GM19397 (cell line): ENCODE results near the gene RNF180.
A peak's percentile ranks its signal among the peaks of the same experiment; 100 is the strongest.

ENCODE experiments used
- ATAC-seq: cut with Tn5 transposase; IDR thresholded peaks from one replicate; pipeline ENCODE4 v1.9.1; 2021; ENCODE audit warnings: mild to moderate bottlenecking, moderate library complexity; ENCODE audit not compliant: unreplicated experiment

RNF180 gene

GRCh38 chr5:64165500-64166200 is at the start of gene RNF180:
Gene RNF180 (plus strand): TSS chr5:64165843. CDS start chr5:64200808, 34,965 bp downstream.
- ATAC-seq: peak; percentile 54

GRCh38 chr5:64125521-64125920 is 40.1 kb upstream of the RNF180 start:
- no peak for ATAC-seq

GRCh38 chr5:64126202-64126741 is 39.4 kb upstream of the RNF180 start:
- no peak for ATAC-seq

GRCh38 chr5:64140018-64140417 is 25.6 kb upstream of the RNF180 start:
- no peak for ATAC-seq

GRCh38 chr5:64144425-64145215 is 21.0 kb upstream of the RNF180 start:
- ATAC-seq: no peak

GRCh38 chr5:64145216-64145895 is 20.3 kb upstream of the RNF180 start:
- ATAC-seq: no peak

- no peak for ATAC-seq
Observed at GRCh38 chr5:64147379-64147778, 18.3 kb upstream of the RNF180 start.

- ATAC-seq: no peak
Observed at GRCh38 chr5:64147849-64148441, 17.7 kb upstream of the RNF180 start.

GRCh38 chr5:64149268-64149667 is 16.4 kb upstream of the RNF180 start:
- ATAC-seq: no peak

GRCh38 chr5:64149857-64150521 is 15.7 kb upstream of the RNF180 start:
- ATAC-seq: no peak

GRCh38 chr5:64156261-64156660 is 9.4 kb upstream of the RNF180 start:
- no peak for ATAC-seq

- ATAC-seq: no peak
Observed at GRCh38 chr5:64158827-64159226, 6.8 kb upstream of the RNF180 start.

GRCh38 chr5:64160201-64160600 is 5.4 kb upstream of the RNF180 start:
- ATAC-seq: no peak

- ATAC-seq: peak; percentile 51
Observed at GRCh38 chr5:64161420-64161819, 4.2 kb upstream of the RNF180 start.

- ATAC-seq: no peak
Observed at GRCh38 chr5:64163135-64163534, 2.5 kb upstream of the RNF180 start.

GRCh38 chr5:64163746-64164145 is 1.9 kb upstream of the RNF180 start:
- no peak for ATAC-seq

- no peak for ATAC-seq
Observed at GRCh38 chr5:64164166-64164565, 1.5 kb upstream of the RNF180 start.

GRCh38 chr5:64165160-64165499 is 513 bp upstream of the RNF180 start:
- ATAC-seq: no peak

- peak; percentile 4 for ATAC-seq
Observed at GRCh38 chr5:64166201-64166959, 737 bp downstream of the RNF180 start.

- ATAC-seq: no peak
Observed at GRCh38 chr5:64176301-64176700, 10.7 kb downstream of the RNF180 start.
